MM.1S (cell line): ENCODE measurements around the gene KRT80.

Experiments used
- DNase-seq: peaks from one replicate; pipeline ENCODE4 v3.0.0-alpha.2; 2015
- H2AFZ ChIP-seq: fragments of 300-600 bp; sonication (generic); 2 replicates; pipeline ENCODE4 v1.6.0; 2016; ENCODE audit warnings: antibody characterized with exemption, low read length
- H3F3A ChIP-seq: fragments of 300-600 bp; sonication (generic); 2 replicates; pipeline ENCODE4 v1.6.1; 2016; ENCODE audit warnings: mild to moderate bottlenecking, antibody characterized with exemption, low read length, moderate library complexity, mixed read lengths; ENCODE audit not compliant: insufficient read depth
- H3K27ac ChIP-seq: fragments of 300-600 bp; sonication (generic); 2 replicates; pipeline ENCODE4 v1.5.1; 2016; ENCODE audit warnings: mild to moderate bottlenecking, low read length
- H3K27me3 ChIP-seq: fragments of 300-600 bp; sonication (generic); replicated peaks from 2 replicates; pipeline ENCODE4 v1.6.0; 2016; ENCODE audit warnings: low read length; ENCODE audit not compliant: insufficient read depth
- H3K36me3 ChIP-seq: fragments of 300-600 bp; sonication (generic); replicated peaks from 2 replicates; pipeline ENCODE4 v1.6.1; 2016; ENCODE audit warnings: mild to moderate bottlenecking, low read length, mixed read lengths; ENCODE audit not compliant: insufficient read depth
- H3K4me1 ChIP-seq: fragments of 300-600 bp; sonication (generic); 2 replicates; pipeline ENCODE4 v1.6.1; 2016; ENCODE audit warnings: low read length, mixed read lengths
- H3K4me2 ChIP-seq: fragments of 300-600 bp; sonication (generic); 2 replicates; pipeline ENCODE4 v1.6.0; 2016; ENCODE audit warnings: low read depth, low read length
- H3K4me3 ChIP-seq: fragments of 300-600 bp; sonication (generic); 2 replicates; pipeline ENCODE4 v1.5.1; 2016; ENCODE audit warnings: low read length, mixed read lengths
- H3K79me2 ChIP-seq: fragments of 300-600 bp; sonication (generic); 2 replicates; pipeline ENCODE4 v1.6.1; 2016; ENCODE audit warnings: mixed run types, low read length, mixed read lengths
- H3K9ac ChIP-seq: fragments of 300-600 bp; sonication (generic); 2 replicates; pipeline ENCODE4 v1.6.1; 2016; ENCODE audit warnings: low read length, mixed read lengths
- H3K9me2 ChIP-seq: fragments of 300-600 bp; sonication (generic); replicated peaks from 2 replicates; pipeline ENCODE4 v1.6.1; 2016; ENCODE audit warnings: mild to moderate bottlenecking, low read length, mixed read lengths; ENCODE audit not compliant: insufficient read depth
- H3K9me3 ChIP-seq: fragments of 300-600 bp; sonication (generic); replicated peaks from 2 replicates; pipeline ENCODE4 v1.6.1; 2016; ENCODE audit warnings: mild to moderate bottlenecking, low read length, mixed read lengths; ENCODE audit not compliant: insufficient read depth
- H4K20me1 ChIP-seq: fragments of 300-600 bp; sonication (generic); 2 replicates; pipeline ENCODE4 v1.6.1; 2016; ENCODE audit warnings: mild to moderate bottlenecking, low read length, moderate library complexity, mixed read lengths; ENCODE audit not compliant: insufficient read depth
- EZH2 ChIP-seq: fragments of 300-600 bp; sonication (generic); optimal IDR thresholded peaks from 2 replicates; pipeline ENCODE3; 2017; ENCODE audit warnings: low read depth, mild to moderate bottlenecking, antibody characterized with exemption, low read length, mixed read lengths
- EZH2phosphoT487 ChIP-seq: fragments of 300-600 bp; sonication (generic); IDR thresholded peaks from 2 replicates; pipeline ENCODE4 v1.6.1; 2018; ENCODE audit warnings: antibody characterized with exemption, low read length
- TF ChIP-seq, protein P1 (sequence below): fragments of 300-600 bp; sonication (generic); IDR thresholded peaks from 2 replicates; pipeline ENCODE4 v1.5.1; 2016; ENCODE audit warnings: antibody characterized with exemption, low read length, mixed read lengths

KRT80 gene

DNA sequence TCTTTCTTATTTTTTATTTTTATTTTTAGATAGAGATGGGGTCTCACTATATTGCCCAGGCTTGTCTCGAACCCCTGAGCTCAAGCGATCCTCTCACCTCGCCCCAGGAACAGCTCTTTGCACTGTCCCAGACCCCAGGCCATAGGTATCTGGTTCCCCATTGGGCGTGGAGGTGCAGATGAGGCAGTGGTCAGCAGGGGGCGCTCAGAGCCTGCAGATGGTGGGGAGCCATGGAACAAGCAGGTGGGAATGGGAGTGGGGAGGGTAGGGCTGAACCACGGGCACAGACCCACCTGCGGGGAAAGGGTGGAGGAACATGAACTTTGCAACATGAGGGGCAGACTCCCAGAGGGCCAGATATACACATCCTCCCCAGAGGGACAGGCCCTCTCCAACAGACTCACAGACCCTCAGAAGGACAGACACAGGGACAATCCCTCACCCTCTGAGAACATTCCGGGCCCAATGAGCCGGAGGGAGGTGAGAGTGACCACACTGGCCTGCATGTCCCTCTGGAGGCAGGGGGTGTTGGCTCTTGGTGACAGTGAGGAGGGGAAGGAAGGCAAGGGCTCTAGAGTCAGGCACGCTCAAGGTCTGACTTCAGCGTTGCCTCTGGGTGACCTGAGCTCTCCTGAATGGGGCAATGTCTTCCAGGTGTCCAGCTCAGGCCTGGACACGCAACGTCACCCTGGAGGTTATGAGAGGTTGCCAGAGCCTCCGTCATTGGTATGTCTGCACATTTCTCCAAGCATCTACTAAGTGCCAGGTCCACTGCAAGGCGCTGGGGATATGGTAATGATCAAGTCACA lies 34.9 kb downstream of the KRT80 start:
- no peaks in the 10 kb centered on the region for H4K20me1 ChIP-seq
- peak; percentile 54 for DNase-seq
- no peak overlapping the region for H3K4me3 ChIP-seq
- H3K4me2 ChIP-seq = no peak overlapping the region
- no peaks in the 10 kb centered on the region for H3K9me2 ChIP-seq
- no peaks in the 10 kb centered on the region for H3K4me1 ChIP-seq
- H3K36me3 ChIP-seq = no peaks in the 10 kb centered on the region
- no peak overlapping the region for H3K9ac ChIP-seq
- H3K79me2 ChIP-seq = no peaks in the 10 kb centered on the region
- H2AFZ ChIP-seq = no peak overlapping the region
- H3K27me3 ChIP-seq = no peaks in the 10 kb centered on the region; the same call in none of the 2 replicates
- H3F3A ChIP-seq = no peaks in the 10 kb centered on the region
- H3K9me3 ChIP-seq = no peaks in the 10 kb centered on the region
- TF ChIP-seq EZH2 = no peak
- TF ChIP-seq, protein P1, sequence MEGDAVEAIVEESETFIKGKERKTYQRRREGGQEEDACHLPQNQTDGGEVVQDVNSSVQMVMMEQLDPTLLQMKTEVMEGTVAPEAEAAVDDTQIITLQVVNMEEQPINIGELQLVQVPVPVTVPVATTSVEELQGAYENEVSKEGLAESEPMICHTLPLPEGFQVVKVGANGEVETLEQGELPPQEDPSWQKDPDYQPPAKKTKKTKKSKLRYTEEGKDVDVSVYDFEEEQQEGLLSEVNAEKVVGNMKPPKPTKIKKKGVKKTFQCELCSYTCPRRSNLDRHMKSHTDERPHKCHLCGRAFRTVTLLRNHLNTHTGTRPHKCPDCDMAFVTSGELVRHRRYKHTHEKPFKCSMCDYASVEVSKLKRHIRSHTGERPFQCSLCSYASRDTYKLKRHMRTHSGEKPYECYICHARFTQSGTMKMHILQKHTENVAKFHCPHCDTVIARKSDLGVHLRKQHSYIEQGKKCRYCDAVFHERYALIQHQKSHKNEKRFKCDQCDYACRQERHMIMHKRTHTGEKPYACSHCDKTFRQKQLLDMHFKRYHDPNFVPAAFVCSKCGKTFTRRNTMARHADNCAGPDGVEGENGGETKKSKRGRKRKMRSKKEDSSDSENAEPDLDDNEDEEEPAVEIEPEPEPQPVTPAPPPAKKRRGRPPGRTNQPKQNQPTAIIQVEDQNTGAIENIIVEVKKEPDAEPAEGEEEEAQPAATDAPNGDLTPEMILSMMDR = peak; percentile 96
- no peak overlapping the region for H3K27ac ChIP-seq

DNA sequence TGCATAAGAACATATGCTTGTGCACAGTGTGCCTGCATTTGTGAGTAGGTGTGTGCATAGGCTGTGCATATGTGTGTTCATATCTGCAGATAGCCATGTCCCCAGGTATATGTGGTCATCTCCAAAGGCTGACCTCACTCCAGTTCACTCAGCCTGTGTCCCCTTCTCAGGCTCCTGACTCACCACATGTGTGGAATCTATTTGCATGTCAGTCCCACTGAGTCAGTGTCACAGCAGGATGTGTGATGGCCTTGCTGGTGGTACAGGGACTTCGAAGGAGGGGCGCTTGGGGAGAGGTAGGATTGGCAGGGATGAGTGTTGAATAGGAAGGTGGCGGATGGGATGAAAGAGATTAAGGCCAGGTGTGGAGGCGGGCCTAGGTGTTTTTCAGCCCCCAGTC lies 35.5 kb downstream of the KRT80 start:
- Histone ChIP-seq H3K4me1 (no peaks in the 10 kb centered on the region), H3K4me3 (no peak overlapping the region), H3K9me2 (no peaks in the 10 kb centered on the region), H3F3A (no peaks in the 10 kb centered on the region), H3K9ac (no peak overlapping the region), H3K27ac (no peak overlapping the region), H4K20me1 (no peaks in the 10 kb centered on the region), H3K36me3 (no peaks in the 10 kb centered on the region), H3K27me3 (no peaks in the 10 kb centered on the region; the same call in none of the 2 replicates), H3K4me2 (no peak overlapping the region), H3K79me2 (no peaks in the 10 kb centered on the region), H3K9me3 (no peaks in the 10 kb centered on the region), H2AFZ (no peak overlapping the region)
- no peak for DNase-seq
- TF ChIP-seq, protein P1 = no peak
- no peak for TF ChIP-seq EZH2phosphoT487
- no peak for TF ChIP-seq EZH2

DNA sequence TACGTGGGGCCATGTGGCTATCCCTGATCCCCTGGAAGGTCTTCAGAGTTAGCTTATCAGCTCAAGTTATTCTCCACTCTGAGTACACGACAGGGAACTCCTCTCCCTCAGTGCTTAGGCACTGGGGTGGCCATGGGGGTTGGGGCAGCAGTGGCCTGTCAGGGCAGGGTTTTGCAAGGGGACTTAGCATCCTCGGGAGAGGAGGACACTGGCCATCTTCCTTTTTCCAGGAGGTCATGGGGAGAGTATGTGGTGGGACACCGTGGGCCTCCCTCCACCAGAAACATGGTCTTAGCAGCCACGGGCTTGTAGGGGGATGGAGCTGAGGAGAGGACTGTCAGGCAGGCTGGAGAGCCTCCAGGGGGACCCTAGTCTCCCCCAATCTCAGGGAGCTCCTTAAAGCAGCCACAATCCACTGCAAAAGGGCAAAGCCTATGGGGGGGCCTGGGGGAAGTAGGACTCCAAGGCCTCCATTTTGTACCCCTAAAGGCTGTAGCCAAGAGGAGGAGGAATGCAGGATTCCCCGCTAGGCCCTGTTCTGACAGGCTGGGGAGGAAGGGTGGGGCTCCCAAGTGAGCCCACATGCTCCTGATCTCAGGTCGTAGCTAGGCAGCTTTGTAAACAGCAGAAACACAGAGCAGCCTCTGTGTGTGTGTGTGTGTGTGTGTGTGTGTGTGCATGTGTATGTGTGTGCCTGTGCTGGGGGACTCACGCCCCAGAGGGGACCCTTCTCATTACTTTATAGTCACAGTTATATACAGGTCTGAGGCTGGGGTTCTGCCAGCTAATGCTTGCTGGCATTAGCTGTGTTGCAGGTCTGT lies 36.6 kb downstream of the KRT80 start:
- Histone ChIP-seq H3K4me1 (no peaks in the 10 kb centered on the region), H3K9me2 (no peaks in the 10 kb centered on the region), H3K4me2 (no peak overlapping the region), H4K20me1 (no peaks in the 10 kb centered on the region), H2AFZ (no peak overlapping the region), H3K9ac (no peak overlapping the region), H3K27ac (no peak overlapping the region), H3K9me3 (no peaks in the 10 kb centered on the region), H3F3A (no peaks in the 10 kb centered on the region), H3K36me3 (no peaks in the 10 kb centered on the region), H3K4me3 (no peak overlapping the region), H3K79me2 (no peaks in the 10 kb centered on the region), H3K27me3 (no peaks in the 10 kb centered on the region; the same call in 1 of the 2 replicates)
- DNase-seq = no peak
- no peak for TF ChIP-seq EZH2phosphoT487
- TF ChIP-seq, protein P1 = no peak
- TF ChIP-seq EZH2 = no peak
